GM12891 (cell line): Measurements from ENCODE around the gene SLC48A1.

Experiments used
- PAX5 ChIP-seq: IDR thresholded peaks from 2 replicates; pipeline ENCODE4 v1.6.1; 2011; ENCODE audit warnings: low read length, moderate library complexity, mild to moderate bottlenecking; ENCODE audit not compliant: insufficient read depth, severe bottlenecking
- POLR2A ChIP-seq: IDR thresholded peaks from 2 replicates; pipeline ENCODE4 v1.6.1; 2011; ENCODE audit warnings: low read depth, low read length, control low read depth
- POLR2AphosphoS5 ChIP-seq: IDR thresholded peaks from 2 replicates; pipeline ENCODE4 v1.6.1; 2011; ENCODE audit warnings: low read depth, low read length, control low read depth
- POU2F2 ChIP-seq: IDR thresholded peaks from 2 replicates; pipeline ENCODE4 v1.6.1; 2011; ENCODE audit warnings: low read depth, mild to moderate bottlenecking, control low read depth, low read length, moderate library complexity
- TAF1 ChIP-seq: IDR thresholded peaks from 2 replicates; pipeline ENCODE4 v1.6.1; 2011; ENCODE audit warnings: low read depth, low read length, control low read depth

GRCh38 chr12:47752552-47752951 lies 20.5 kb upstream of the SLC48A1 start:
- no peak for TF ChIP-seq POLR2A
- no peak for TF ChIP-seq POLR2AphosphoS5
- no peak for TF ChIP-seq TAF1
- TF ChIP-seq PAX5, result no peak
- no peak for TF ChIP-seq POU2F2
